Breast epithelium (tissue), 4 donors: ENCODE results near the gene PRPF39. TPM values are rescaled to one million over a fixed set of nuclear protein-coding genes. Genes with fewer than 3 reads are reported as not detected.

Source experiments
- DNase-seq, 2 donors: peaks; one replicate each; pipeline ENCODE4 v3.0.0-alpha.2; 2019; ENCODE audit warnings: low spot score in 2 of 2
- H3K27ac ChIP-seq, 2 donors: fragments of 200-600 bp; sonication (generic) in 1 of 2; one replicate each; pipeline ENCODE4 v1.5.1; 2016 to 2019; ENCODE audit warnings: mild to moderate bottlenecking in 1 of 2
- H3K27me3 ChIP-seq, 2 donors: fragments of 200-600 bp; sonication (generic) in 1 of 2; one replicate each; pipeline versions ENCODE4 v1.5.1 to v1.6.0; 2017 to 2019; ENCODE audit warnings: control low read depth in 1 of 2, mild to moderate bottlenecking in 1 of 2
- H3K36me3 ChIP-seq: fragments of 200-600 bp; one replicate; pipeline ENCODE4 v1.5.1; 2019
- H3K4me1 ChIP-seq, 2 donors: fragments of 200-600 bp; sonication (generic); one replicate each; pipeline ENCODE4 v1.5.1; 2016 to 2019; ENCODE audit warnings: control low read depth in 1 of 2
- H3K4me3 ChIP-seq, 3 donors: fragments of 200-600 bp; sonication (generic); 1 replicate in 2 of 3; 2 replicates in 1 of 3; pipeline ENCODE4 v1.5.1; 2016 to 2019; ENCODE audit warnings: mild to moderate bottlenecking in 3 of 3, moderate library complexity in 2 of 3
- H3K9me3 ChIP-seq, 2 donors: fragments of 200-600 bp; sonication (generic) in 1 of 2; one replicate each; pipeline ENCODE4 v1.5.1; 2016 to 2019; ENCODE audit warnings: control low read depth in 1 of 2
- POLR2A ChIP-seq: fragments of 450-650 bp; IDR thresholded peaks from one replicate; pipeline ENCODE4 v1.6.1; 2016; ENCODE audit warnings: antibody characterized with exemption, mild to moderate bottlenecking, moderate library complexity
- POLR2AphosphoS5 ChIP-seq, 3 donors: sonication (generic); formaldehyde crosslinking; IDR thresholded peaks; one replicate each; pipeline ENCODE4 v1.6.1; 2017; ENCODE audit warnings: antibody characterized with exemption in 3 of 3
- intact Hi-C: fragments of 100-400 bp; cut with DNase I; formaldehyde crosslinking; loops from one replicate; pipeline ENCODE4 v1.15.1; 2023; ENCODE audit warnings: low total_unique reads
- total RNA-seq, 3 donors: library from RNA; depleted of rRNA; stranded (reverse); fragments of >200 nt; gene quantifications; one replicate each; pipeline ENCODE4 v1.1.0, GENCODE V29; 2016
- TF ChIP-seq, protein P1 (sequence below), 3 donors: fragments of 450-650 bp; IDR thresholded peaks; one replicate each; pipeline ENCODE4 v1.5.1; 2016 to 2017; ENCODE audit warnings: antibody characterized with exemption in 3 of 3, mild to moderate bottlenecking in 3 of 3, moderate library complexity in 3 of 3

PRPF39 gene
- total RNA-seq, 3 donors from 2014 or later: 29.8 to 54.4 (median 48.8) TPM

DNA sequence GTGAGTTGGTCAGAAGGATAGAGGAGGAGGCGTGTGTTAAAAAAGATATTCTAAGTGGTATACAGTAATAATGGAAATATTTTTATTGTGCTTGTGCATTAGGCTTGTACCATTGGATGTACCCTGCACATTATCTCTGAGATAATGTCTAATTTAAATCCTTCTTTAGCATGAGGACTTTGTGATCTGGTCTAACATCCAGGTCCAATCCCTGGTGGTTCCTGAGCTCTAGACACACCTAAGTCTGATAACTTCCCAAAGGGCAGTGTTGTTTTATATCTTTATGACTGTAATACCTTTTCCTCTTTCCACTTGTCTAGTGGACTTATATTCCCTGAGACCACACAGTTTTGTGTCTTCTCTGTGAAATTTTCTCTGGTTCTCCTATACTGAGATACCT is 20.6 kb downstream of the PRPF39 start:
- Histone ChIP-seq H3K27ac (no peak overlapping the region), H3K4me1 (no peaks in the 10 kb centered on the region), H3K36me3 (no peaks in the 10 kb centered on the region), H3K9me3 (no peaks in the 10 kb centered on the region), H3K4me3 (no peak overlapping the region), H3K27me3 (no peaks in the 10 kb centered on the region)
- no peak for TF ChIP-seq POLR2A
- TF ChIP-seq, protein P1, sequence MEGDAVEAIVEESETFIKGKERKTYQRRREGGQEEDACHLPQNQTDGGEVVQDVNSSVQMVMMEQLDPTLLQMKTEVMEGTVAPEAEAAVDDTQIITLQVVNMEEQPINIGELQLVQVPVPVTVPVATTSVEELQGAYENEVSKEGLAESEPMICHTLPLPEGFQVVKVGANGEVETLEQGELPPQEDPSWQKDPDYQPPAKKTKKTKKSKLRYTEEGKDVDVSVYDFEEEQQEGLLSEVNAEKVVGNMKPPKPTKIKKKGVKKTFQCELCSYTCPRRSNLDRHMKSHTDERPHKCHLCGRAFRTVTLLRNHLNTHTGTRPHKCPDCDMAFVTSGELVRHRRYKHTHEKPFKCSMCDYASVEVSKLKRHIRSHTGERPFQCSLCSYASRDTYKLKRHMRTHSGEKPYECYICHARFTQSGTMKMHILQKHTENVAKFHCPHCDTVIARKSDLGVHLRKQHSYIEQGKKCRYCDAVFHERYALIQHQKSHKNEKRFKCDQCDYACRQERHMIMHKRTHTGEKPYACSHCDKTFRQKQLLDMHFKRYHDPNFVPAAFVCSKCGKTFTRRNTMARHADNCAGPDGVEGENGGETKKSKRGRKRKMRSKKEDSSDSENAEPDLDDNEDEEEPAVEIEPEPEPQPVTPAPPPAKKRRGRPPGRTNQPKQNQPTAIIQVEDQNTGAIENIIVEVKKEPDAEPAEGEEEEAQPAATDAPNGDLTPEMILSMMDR (IDR thresholded peaks at IDR 0.05): no peak
- TF ChIP-seq POLR2AphosphoS5 (IDR thresholded peaks at IDR 0.05): no peak
- DNase-seq: no peak
- intact Hi-C loops: no loop called here

DNA sequence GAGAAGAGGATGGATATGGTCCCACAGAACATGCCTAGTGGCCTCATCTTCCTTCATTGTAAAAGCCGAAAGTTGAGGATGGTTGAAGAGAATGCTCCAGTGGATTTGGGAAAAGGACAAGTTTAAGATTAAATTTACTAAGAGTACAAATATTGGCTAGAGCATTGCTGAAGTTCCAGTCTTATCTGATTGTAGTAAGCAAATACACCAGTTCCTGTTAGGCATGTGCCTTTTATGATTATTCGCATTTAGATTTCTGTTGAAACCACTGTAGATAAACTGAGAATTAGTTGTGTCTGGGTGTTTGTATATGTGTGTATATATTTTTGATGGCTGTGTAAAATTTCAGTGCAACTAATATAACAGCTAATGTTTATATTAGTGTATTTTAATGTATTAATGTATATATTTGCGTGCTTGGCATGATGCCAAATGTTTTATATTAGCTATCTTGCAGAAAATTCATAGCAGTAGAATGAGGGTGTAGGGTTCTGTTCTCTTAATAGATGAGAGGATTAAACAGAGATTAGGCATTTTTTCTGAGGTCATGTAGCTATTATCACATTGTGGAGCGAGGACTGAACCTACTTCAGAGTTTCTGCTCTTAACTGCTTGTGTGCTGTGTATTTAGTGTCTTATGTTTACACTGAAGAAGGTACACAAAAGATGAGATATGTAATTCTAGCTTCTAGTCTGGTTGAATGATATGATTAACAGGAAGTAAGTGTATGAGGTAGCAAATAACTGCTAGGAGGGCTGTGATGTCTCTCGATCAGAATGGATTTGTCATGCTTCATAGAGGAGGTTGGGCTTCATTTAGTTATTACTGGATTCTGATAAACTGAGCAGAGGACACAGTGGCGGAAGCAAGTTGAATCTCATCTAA is 29.2 kb downstream of the PRPF39 start:
- Histone ChIP-seq H3K27ac (no peak overlapping the region), H3K9me3 (no peaks in the 10 kb centered on the region), H3K27me3 (no peaks in the 10 kb centered on the region), H3K4me1 (no peaks in the 10 kb centered on the region), H3K4me3 (no peak overlapping the region), H3K36me3 (no peaks in the 10 kb centered on the region)
- intact Hi-C loops: no loop called here
- no peak for TF ChIP-seq POLR2A
- TF ChIP-seq, protein P1 (IDR thresholded peaks at IDR 0.05): no peak
- DNase-seq: no peak

DNA sequence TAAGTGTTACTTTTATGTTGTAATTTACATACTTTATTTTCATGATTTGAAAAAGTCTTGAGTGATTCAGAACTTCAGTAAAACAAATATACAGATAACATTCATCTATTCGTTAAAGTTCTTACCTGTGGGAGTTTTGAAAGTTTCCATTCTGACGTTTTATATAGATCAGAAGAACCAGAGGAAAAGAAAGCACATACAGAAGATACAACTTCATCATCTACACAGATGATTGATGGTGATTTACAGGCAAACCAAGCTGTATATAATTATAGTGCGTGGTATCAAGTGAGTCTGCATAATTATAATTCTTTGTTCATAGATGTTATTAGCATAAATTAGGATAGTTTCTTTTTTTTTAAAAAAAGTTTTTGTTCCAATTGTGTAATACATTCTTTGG is 30.4 kb downstream of the PRPF39 start:
- intact Hi-C loops: no loop called here
- TF ChIP-seq, protein P1 (IDR thresholded peaks at IDR 0.05): no peak
- TF ChIP-seq POLR2A (no peak), POLR2AphosphoS5 (IDR thresholded peaks at IDR 0.05) (no peak)
- Histone ChIP-seq H3K27ac (no peak overlapping the region), H3K4me3 (no peak overlapping the region), H3K27me3 (no peaks in the 10 kb centered on the region), H3K9me3 (no peaks in the 10 kb centered on the region), H3K36me3 (no peaks in the 10 kb centered on the region), H3K4me1 (no peaks in the 10 kb centered on the region)
- DNase-seq: no peak

DNA sequence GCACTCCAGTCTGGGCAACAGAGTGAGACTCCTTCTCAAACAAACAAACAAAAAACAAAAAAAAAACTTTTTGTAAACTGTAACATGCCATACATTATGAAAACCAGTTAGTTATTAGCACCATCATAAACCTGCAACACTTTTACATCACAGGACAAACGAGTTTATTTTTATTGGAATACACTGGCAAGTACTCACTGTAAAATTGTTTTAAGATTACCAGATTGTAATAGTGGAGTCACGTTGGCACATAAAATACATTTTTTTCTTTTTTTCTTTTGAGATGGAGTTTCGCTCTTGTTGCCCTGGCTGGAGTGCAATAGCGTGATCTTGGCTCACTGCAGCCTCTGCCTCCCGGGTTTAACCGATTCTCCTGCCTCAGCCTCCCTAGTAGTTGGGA is 34.7 kb downstream of the PRPF39 start:
- Histone ChIP-seq H3K9me3 (no peaks in the 10 kb centered on the region), H3K4me3 (no peak overlapping the region), H3K27ac (no peak overlapping the region), H3K27me3 (no peaks in the 10 kb centered on the region), H3K36me3 (peaks cover 6% of the 10 kb centered on the region), H3K4me1 (no peaks in the 10 kb centered on the region)
- intact Hi-C loops: no loop called here
- DNase-seq: no peak
- TF ChIP-seq POLR2A: no peak
- TF ChIP-seq, protein P1 (IDR thresholded peaks at IDR 0.05): no peak
- TF ChIP-seq POLR2AphosphoS5 (IDR thresholded peaks at IDR 0.05): no peak

DNA sequence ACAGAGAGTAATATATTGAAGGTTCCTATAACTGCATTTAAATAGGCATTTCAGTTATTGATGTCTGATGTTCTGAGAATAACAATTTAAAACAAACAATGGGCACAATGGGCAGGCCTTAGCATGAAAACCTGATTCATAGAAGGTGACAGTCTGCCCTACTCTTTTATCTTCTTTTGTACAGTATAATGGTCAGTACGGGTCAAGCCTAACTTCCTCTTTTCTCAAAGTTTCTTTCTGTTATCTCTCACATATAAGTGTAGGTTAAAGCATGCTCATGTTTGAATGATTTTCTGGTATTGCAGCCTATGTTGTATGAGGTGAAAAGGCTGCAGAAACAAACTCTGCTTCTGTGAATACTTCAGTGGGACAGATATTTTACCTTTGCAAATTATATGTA is 36.2 kb downstream of the PRPF39 start:
- Histone ChIP-seq H3K27me3 (no peaks in the 10 kb centered on the region), H3K36me3 (peaks cover 6% of the 10 kb centered on the region), H3K4me3 (no peak overlapping the region), H3K4me1 (no peaks in the 10 kb centered on the region), H3K9me3 (no peaks in the 10 kb centered on the region), H3K27ac (no peak overlapping the region)
- DNase-seq: no peak
- no peak for TF ChIP-seq POLR2A
- TF ChIP-seq, protein P1 (IDR thresholded peaks at IDR 0.05): no peak
- no peak for TF ChIP-seq POLR2AphosphoS5 (IDR thresholded peaks at IDR 0.05)
- intact Hi-C loops: no loop called here
